Measurements from ENCODE around the gene KRTAP13-2.
A peak's percentile ranks its signal among the peaks of the same experiment; 100 is the strongest.

KRTAP13-2 gene

DNA sequence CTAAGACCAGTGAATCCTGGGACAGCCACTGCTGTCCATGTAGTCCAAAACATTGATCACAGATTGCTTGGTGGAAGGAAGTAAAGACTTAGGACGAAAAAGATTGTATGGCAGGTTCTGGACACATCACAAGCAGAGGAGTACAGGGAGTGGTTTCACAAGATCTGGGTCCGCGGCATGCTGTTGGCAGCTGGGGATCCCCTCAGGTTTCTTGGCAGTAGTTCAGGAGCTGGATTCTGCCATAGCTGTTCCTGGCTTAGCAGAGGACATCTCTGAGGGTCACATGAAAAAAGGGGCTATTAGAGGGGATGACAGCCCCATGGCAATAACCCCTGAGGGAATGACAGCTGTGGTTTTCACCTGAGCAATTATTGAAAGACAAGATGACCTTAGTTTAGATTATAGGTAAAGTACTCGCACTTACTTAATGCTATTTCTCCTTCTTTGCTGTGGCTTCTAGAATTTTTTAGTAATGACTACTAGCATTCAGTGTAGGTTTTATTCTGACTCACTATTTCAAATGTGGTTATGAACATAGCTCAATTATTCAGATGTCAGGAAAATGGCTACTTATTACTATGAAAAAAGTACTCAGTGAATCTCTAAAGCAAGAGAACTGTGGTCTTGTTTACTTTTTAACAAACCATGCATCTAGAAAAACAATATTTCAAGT lies 42.7 kb downstream of the KRTAP13-2 start:
- peak overlapping the region; percentile 8 for H3K27ac ChIP-seq
- DNase-seq (ENCODE audit: low read depth, low spot score): no peak

DNA sequence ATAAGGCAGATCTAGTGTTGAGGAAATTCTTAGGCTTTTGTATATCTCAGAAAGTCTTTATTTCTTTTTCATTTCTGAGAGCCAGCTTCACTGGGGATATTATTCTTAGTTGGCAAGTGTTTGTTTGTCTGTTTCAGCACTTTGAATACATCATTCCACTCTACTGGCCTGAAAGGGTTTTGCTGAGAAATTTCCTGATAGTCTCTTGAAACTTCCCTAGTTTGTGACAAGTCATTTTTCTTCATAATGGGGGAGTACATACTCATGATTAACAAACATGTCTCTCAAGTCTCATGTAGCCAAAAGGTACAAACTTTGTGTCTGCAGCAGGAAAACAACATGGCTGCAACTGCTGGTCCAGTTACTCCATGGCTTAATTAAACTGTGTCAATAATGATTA lies 45.7 kb downstream of the KRTAP13-2 start:
- H3K27ac ChIP-seq: no peak overlapping the region

More for the DNA sequence above, 45.7 kb downstream of the KRTAP13-2 start:
- DNase-seq (ENCODE audit: low read depth, low spot score): no peak

Data from epithelial cell of prostate (primary cell).